ENCODE results near the gene PTPRG.

The PTPRG gene

DNA sequence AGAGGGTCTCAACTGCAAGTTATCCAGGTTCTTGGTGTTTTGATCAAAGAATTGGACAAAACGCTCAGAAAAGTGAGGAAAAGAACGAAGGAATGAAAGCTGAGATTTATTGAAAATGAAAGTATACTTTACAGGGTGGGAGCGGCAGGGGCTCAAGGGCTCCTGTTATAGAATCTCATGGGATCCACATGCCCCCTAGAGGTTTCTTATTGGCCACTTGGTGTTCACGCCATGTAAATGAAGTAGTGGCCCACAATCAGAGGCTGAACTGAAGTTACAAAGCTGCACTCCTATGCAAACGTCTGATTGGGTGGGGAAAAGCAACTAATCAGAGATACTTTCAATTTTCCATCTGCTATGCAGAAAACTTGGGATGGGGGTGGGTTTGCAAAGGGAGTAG lies 216.7 kb downstream of the PTPRG start:
- Histone ChIP-seq H3K4me3 (ENCODE audit: low read depth, low read length) (no peak overlapping the region), H3K27me3 (ENCODE audit: control insufficient read depth, insufficient read depth, low read length) (no peaks in the 10 kb centered on the region), H3K27ac (ENCODE audit: low read depth, low read length) (no peak overlapping the region), H3K9me3 (ENCODE audit: control insufficient read depth, insufficient read depth, low read depth, low read length) (no peaks in the 10 kb centered on the region), H3K9ac (ENCODE audit: low read length) (no peak overlapping the region), H3K4me1 (ENCODE audit: control insufficient read depth, insufficient read depth, low read length) (peaks cover 24% of the 10 kb centered on the region), H3K36me3 (ENCODE audit: control insufficient read depth, insufficient read depth, low read length) (no peaks in the 10 kb centered on the region)

DNA sequence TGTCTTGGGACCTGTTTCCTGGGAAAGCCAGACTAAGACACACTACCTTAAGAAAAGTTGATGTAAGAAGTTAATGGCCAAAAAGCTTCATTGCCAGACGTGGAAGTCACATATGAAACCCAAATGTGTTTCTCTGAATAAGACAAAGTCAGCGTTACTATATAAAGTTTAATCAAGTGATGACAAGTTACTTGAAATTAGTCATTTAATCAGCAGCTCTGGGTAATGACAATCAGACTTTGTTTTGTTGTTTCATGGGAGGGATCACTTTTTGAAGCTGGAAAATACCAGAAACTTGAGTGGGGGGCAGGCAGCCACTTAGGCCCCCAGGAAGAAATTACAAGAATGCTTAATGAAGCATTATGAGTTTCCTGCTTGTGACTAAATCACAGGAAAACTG lies 218.6 kb downstream of the PTPRG start:
- Histone ChIP-seq H3K27ac (ENCODE audit: low read depth, low read length) (no peak overlapping the region), H3K36me3 (ENCODE audit: control insufficient read depth, insufficient read depth, low read length) (no peaks in the 10 kb centered on the region), H3K27me3 (ENCODE audit: control insufficient read depth, insufficient read depth, low read length) (no peaks in the 10 kb centered on the region), H3K9ac (ENCODE audit: low read length) (no peak overlapping the region), H3K9me3 (ENCODE audit: control insufficient read depth, insufficient read depth, low read depth, low read length) (no peaks in the 10 kb centered on the region), H3K4me1 (ENCODE audit: control insufficient read depth, insufficient read depth, low read length) (peaks cover 34% of the 10 kb centered on the region), H3K4me3 (ENCODE audit: low read depth, low read length) (no peak overlapping the region)

DNA sequence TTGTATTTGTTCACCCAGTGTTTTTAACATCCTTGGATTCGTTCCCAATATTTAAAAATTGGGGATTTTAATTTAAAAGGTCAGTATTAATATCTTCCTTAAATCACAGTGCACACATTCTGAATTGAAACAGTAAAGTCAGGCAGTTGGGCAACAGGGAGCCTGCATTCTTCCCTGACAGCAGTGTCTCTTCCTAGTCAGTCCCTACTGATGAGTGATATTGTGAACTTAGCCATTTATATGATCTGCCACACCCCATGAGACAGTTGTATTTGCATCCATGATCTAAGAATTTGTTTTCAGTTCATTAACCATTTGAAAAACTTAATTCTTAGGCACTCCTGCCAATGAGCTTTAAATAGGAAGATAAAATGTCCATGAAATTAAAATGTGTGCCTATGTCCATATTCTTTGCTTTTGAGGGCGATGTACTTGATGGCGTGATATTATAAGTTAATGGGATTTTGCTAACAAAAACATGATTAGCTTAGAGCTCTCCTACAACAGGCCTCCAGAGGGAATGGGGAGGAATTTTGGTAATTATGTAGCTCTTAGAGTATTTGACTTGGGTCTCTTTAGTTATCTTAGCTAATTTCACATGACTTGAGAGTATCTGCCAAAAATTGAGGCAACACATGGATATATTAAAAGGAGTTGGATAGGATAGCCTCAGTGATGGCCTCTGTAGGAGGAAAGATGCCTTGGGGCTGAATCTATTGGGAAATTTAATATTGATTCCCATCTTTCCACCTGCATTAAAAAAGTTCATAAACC lies 219.3 kb downstream of the PTPRG start:
- Histone ChIP-seq H3K4me3 (ENCODE audit: low read depth, low read length) (no peak overlapping the region), H3K9ac (ENCODE audit: low read length) (no peak overlapping the region), H3K36me3 (ENCODE audit: control insufficient read depth, insufficient read depth, low read length) (no peaks in the 10 kb centered on the region), H3K4me1 (ENCODE audit: control insufficient read depth, insufficient read depth, low read length) (peaks cover 34% of the 10 kb centered on the region), H3K27me3 (ENCODE audit: control insufficient read depth, insufficient read depth, low read length) (no peaks in the 10 kb centered on the region), H3K27ac (ENCODE audit: low read depth, low read length) (no peak overlapping the region), H3K9me3 (ENCODE audit: control insufficient read depth, insufficient read depth, low read depth, low read length) (no peaks in the 10 kb centered on the region)

DNA sequence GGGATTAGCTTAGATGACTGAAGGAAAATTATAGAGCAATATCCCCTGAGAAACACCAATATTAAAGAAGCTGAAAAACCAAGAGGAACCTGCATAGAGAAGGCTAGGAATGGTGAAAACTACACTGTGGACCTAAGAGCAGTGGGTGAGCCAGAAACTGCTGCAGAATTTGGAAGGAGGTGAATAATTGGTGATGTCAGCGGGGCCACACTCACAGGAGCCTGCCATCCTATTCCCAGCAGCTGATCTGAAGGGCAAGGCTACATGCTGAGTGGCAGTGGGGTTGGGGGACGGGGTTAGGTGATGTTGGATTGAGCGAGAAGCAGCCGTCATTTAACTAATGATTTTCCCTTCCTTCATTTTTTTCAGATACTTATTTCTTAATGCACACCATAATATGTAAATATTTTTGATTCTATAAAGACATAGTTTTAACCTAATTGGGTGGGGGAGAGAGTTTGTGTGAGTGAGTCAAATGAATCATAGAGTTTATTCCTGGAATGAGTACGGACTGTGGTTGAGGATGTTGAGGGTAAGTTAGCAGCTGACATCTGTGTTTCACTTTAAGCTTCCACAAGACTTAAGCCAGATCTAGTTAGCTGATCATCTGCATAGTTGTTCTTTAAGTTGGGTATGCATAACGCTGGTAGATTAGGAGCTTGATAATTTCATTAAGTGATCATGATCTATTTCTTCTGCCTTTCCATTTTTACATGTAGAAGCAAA lies 222.8 kb downstream of the PTPRG start:
- Histone ChIP-seq H3K4me3 (ENCODE audit: low read depth, low read length) (no peak overlapping the region), H3K9ac (ENCODE audit: low read length) (no peak overlapping the region), H3K27ac (ENCODE audit: low read depth, low read length) (no peak overlapping the region), H3K36me3 (ENCODE audit: control insufficient read depth, insufficient read depth, low read length) (no peaks in the 10 kb centered on the region), H3K4me1 (ENCODE audit: control insufficient read depth, insufficient read depth, low read length) (peaks cover 25% of the 10 kb centered on the region), H3K27me3 (ENCODE audit: control insufficient read depth, insufficient read depth, low read length) (no peaks in the 10 kb centered on the region), H3K9me3 (ENCODE audit: control insufficient read depth, insufficient read depth, low read depth, low read length) (no peaks in the 10 kb centered on the region)

DNA sequence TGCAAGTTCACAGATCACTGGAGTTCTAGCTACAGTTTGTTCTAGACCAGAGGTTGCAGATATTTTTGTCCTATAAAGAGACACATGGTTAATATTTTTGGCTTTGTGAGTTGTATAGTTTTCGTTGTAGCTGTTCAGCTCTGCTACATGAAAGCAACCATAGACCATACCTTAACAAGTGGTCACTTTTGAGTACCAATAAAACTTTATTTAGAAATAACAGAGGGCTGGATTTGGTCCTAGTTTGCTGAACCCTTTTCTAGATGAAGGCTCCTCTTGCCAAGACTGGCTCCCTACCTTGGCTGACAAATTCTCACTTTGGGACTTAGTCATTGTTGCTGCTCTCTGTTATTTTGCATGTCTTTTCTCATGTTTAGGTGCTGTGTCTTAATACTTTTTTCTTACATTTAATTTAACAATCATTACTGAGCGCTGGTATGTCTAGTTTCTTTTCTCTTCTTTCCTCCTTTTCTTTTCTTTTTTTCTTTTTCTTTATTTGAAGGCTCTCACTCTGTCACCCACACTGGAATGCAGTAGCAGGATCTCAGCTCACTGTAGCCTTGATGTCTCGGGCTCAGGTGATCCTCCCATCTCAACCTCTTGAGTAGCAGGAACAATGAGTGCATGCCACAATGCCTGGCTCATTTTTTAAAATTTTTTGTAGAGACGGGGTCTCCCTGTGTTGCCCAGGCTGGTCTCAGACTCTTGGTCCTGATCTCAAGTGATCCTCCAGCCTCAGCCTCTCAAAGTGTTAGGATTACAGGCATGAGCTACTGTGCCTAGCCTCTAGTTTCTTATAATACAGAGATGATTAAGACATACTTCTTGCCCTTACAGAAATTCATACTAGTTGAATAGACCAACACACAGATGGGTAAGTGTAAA lies 227.5 kb downstream of the PTPRG start:
- Histone ChIP-seq H3K9ac (ENCODE audit: low read length) (no peak overlapping the region), H3K4me1 (ENCODE audit: control insufficient read depth, insufficient read depth, low read length) (peaks cover 32% of the 10 kb centered on the region; the same call in 1 of the 2 replicates), H3K4me3 (ENCODE audit: low read depth, low read length) (no peak overlapping the region)

DNA sequence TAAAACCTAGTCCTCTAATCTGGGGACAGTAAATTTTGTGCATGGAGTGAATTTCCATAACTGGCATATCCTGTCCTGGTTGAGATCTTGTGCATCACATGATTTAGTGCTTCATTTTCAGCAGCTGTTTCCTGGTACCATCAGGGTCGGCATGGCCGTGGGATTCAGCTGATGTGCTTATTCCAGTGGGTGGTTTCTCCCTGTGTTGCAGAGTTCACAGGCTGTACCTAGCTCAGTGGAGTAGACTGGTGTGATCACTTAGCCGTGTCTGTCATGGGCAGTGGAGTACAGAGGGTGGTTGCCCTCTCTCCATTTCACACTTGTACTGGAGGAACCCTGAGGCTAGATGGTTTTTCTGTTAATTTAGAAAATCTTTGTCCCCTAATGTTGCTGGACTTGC lies 228.5 kb downstream of the PTPRG start:
- no peaks in the 10 kb centered on the region for H3K27me3 ChIP-seq (ENCODE audit: control insufficient read depth, insufficient read depth, low read length)
- no peak overlapping the region for H3K4me3 ChIP-seq (ENCODE audit: low read depth, low read length)
- no peak overlapping the region for H3K27ac ChIP-seq (ENCODE audit: low read depth, low read length)
- H3K36me3 ChIP-seq (ENCODE audit: control insufficient read depth, insufficient read depth, low read length), result no peaks in the 10 kb centered on the region
- H3K9me3 ChIP-seq (ENCODE audit: control insufficient read depth, insufficient read depth, low read depth, low read length), result no peaks in the 10 kb centered on the region
- no peak overlapping the region for H3K9ac ChIP-seq (ENCODE audit: low read length)
- peaks cover 29% of the 10 kb centered on the region; the same call in 1 of the 2 replicates for H3K4me1 ChIP-seq (ENCODE audit: control insufficient read depth, insufficient read depth, low read length)

More for the DNA sequence above, 227.5 kb downstream of the PTPRG start:
- Histone ChIP-seq H3K9me3 (ENCODE audit: control insufficient read depth, insufficient read depth, low read depth, low read length) (no peaks in the 10 kb centered on the region), H3K27me3 (ENCODE audit: control insufficient read depth, insufficient read depth, low read length) (no peaks in the 10 kb centered on the region), H3K27ac (ENCODE audit: low read depth, low read length) (no peak overlapping the region), H3K36me3 (ENCODE audit: control insufficient read depth, insufficient read depth, low read length) (no peaks in the 10 kb centered on the region)

DNA sequence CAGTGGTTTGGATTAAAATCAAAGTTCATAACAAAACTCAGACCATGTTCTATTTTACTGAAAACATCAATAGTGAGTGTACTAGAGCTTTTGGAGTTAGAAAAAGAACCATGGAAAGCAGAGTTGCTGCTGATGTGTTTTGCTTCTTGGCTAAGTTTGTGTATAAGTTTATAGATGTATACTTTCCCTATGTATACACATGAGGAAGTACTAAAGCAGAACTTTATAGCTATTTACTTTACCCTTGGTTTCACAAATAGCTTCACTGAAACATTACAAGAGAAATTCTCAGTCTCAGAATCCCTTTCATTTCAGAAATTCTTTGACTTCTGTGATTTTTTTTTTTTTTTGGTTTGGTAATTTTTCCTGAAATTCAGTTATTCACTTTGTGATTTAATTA lies 229.0 kb downstream of the PTPRG start:
- Histone ChIP-seq H3K4me3 (ENCODE audit: low read depth, low read length) (no peak overlapping the region), H3K9ac (ENCODE audit: low read length) (no peak overlapping the region), H3K36me3 (ENCODE audit: control insufficient read depth, insufficient read depth, low read length) (no peaks in the 10 kb centered on the region), H3K27me3 (ENCODE audit: control insufficient read depth, insufficient read depth, low read length) (no peaks in the 10 kb centered on the region), H3K27ac (ENCODE audit: low read depth, low read length) (no peak overlapping the region), H3K4me1 (ENCODE audit: control insufficient read depth, insufficient read depth, low read length) (peaks cover 29% of the 10 kb centered on the region; the same call in 1 of the 2 replicates), H3K9me3 (ENCODE audit: control insufficient read depth, insufficient read depth, low read depth, low read length) (no peaks in the 10 kb centered on the region)

DNA sequence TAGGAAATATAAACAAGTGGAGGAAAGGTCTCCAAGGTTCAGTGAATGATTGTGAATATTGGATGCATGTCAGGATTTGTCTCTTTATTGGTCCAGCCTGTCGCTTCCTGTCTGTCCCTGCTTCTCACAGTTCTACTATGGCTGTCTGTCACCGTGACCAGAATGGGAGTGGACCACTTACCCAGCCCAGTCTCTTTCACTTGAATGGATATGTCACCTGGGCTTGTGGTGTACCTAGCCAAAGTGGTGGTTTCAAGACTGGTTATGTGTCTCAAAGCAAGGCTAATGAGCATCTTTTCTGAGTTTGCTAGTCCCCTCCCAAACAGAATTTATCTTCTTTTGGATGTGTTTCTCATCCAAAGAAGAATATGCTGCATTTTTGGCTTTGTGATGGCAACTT lies 231.7 kb downstream of the PTPRG start:
- Histone ChIP-seq H3K27ac (ENCODE audit: low read depth, low read length) (no peak overlapping the region), H3K36me3 (ENCODE audit: control insufficient read depth, insufficient read depth, low read length) (no peaks in the 10 kb centered on the region), H3K4me1 (ENCODE audit: control insufficient read depth, insufficient read depth, low read length) (peaks cover 43% of the 10 kb centered on the region), H3K9me3 (ENCODE audit: control insufficient read depth, insufficient read depth, low read depth, low read length) (no peaks in the 10 kb centered on the region), H3K27me3 (ENCODE audit: control insufficient read depth, insufficient read depth, low read length) (no peaks in the 10 kb centered on the region), H3K4me3 (ENCODE audit: low read depth, low read length) (no peak overlapping the region), H3K9ac (ENCODE audit: low read length) (no peak overlapping the region)

DNA sequence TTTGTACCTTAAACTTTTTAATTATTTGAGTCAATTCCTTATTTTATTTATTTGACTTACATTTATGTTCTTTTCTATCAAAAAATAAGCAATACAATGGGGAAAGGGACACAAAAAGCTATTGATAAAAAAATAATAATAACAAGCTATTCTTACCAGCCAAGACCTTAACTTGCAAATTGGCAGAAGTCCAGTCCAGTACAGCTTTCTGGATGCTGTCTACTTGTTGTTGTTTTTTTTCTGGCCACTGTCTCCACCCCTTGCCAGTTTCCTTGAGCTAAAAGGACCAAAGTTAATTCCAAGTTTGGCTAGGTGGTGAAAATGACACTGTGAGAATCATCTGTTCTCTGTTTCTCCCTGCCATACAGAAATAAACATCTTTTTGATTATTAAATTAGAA lies 232.2 kb downstream of the PTPRG start:
- Histone ChIP-seq H3K4me1 (ENCODE audit: control insufficient read depth, insufficient read depth, low read length) (peaks cover 43% of the 10 kb centered on the region), H3K27me3 (ENCODE audit: control insufficient read depth, insufficient read depth, low read length) (no peaks in the 10 kb centered on the region), H3K4me3 (ENCODE audit: low read depth, low read length) (no peak overlapping the region), H3K9me3 (ENCODE audit: control insufficient read depth, insufficient read depth, low read depth, low read length) (no peaks in the 10 kb centered on the region), H3K9ac (ENCODE audit: low read length) (no peak overlapping the region), H3K27ac (ENCODE audit: low read depth, low read length) (no peak overlapping the region), H3K36me3 (ENCODE audit: control insufficient read depth, insufficient read depth, low read length) (no peaks in the 10 kb centered on the region)

DNA sequence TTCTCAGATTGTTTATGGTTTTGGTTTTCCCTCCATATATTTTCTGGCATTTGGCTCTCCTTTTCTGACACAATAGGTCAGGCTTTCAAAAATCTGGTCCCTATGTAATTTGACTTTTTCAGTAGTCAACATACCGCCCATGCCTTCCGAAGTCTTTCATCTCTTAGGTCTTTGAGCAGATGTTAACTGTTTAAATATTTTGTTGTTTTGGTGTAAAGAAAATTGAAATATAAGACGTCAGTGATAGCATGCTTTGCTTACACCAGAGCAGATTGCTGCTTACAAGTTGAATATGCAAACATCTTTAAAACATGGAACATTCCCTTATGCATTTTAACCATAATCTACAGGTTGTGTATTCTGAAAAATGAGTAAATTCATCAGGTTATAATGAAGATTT lies 233.0 kb downstream of the PTPRG start:
- Histone ChIP-seq H3K27ac (ENCODE audit: low read depth, low read length) (no peak overlapping the region), H3K9me3 (ENCODE audit: control insufficient read depth, insufficient read depth, low read depth, low read length) (no peaks in the 10 kb centered on the region), H3K27me3 (ENCODE audit: control insufficient read depth, insufficient read depth, low read length) (no peaks in the 10 kb centered on the region), H3K36me3 (ENCODE audit: control insufficient read depth, insufficient read depth, low read length) (no peaks in the 10 kb centered on the region), H3K9ac (ENCODE audit: low read length) (no peak overlapping the region), H3K4me1 (ENCODE audit: control insufficient read depth, insufficient read depth, low read length) (peaks cover 36% of the 10 kb centered on the region), H3K4me3 (ENCODE audit: low read depth, low read length) (no peak overlapping the region)

DNA sequence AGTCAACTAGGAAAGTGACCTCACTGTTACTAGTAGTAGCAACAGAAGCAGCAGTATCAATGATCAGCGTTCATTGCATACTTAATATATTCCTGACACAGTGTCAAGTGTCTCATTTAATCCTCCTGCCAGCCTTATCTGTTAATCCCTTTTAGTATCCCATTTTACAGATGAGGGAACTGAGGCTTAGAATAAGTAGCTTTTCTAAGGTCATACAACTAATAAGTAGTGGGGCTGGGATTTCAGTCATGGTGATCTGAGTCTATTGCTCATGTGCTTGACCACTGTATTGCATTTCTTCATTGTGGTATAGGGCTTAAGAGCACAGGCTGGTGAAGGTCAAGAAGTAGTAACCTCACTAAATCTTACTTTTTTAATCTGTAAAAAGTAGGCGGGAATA lies 233.6 kb downstream of the PTPRG start:
- no peak overlapping the region for H3K4me3 ChIP-seq (ENCODE audit: low read depth, low read length)
- H3K27ac ChIP-seq (ENCODE audit: low read depth, low read length), result no peak overlapping the region
- no peaks in the 10 kb centered on the region for H3K27me3 ChIP-seq (ENCODE audit: control insufficient read depth, insufficient read depth, low read length)
- H3K4me1 ChIP-seq (ENCODE audit: control insufficient read depth, insufficient read depth, low read length), result peaks cover 30% of the 10 kb centered on the region
- H3K9me3 ChIP-seq (ENCODE audit: control insufficient read depth, insufficient read depth, low read depth, low read length), result no peaks in the 10 kb centered on the region
- no peaks in the 10 kb centered on the region for H3K36me3 ChIP-seq (ENCODE audit: control insufficient read depth, insufficient read depth, low read length)
- H3K9ac ChIP-seq (ENCODE audit: low read length), result no peak overlapping the region

Data from HUES6 (cell line).